Mucosa of rectum (tissue), 2 donors: ENCODE data around the gene TM9SF1.

ENCODE experiments used
- H3K27ac ChIP-seq, 2 donors: one replicate each; pipeline ENCODE4 v1.7.0; 2013; ENCODE audit warnings: inconsistent platforms in 2 of 2, low read depth in 2 of 2, low read length in 2 of 2
- H3K27me3 ChIP-seq, 2 donors: one replicate each; pipeline ENCODE4 v1.7.0; 2013; ENCODE audit warnings: low read length in 2 of 2; ENCODE audit not compliant: control insufficient read depth in 2 of 2, insufficient read depth in 2 of 2
- H3K36me3 ChIP-seq, 2 donors: one replicate each; pipeline ENCODE4 v1.7.0; 2013; ENCODE audit warnings: low read length in 2 of 2; ENCODE audit not compliant: control insufficient read depth in 2 of 2, insufficient read depth in 2 of 2
- H3K4me1 ChIP-seq, 2 donors: one replicate each; pipeline ENCODE4 v1.7.0; 2013; ENCODE audit warnings: low read length in 2 of 2, mild to moderate bottlenecking in 1 of 2; ENCODE audit not compliant: control insufficient read depth in 2 of 2, insufficient read depth in 2 of 2
- H3K4me3 ChIP-seq, 2 donors: one replicate each; pipeline ENCODE4 v1.7.0; 2013; ENCODE audit warnings: low read length in 2 of 2
- H3K9ac ChIP-seq, 2 donors: one replicate each; pipeline ENCODE4 v1.7.0; 2013; ENCODE audit warnings: low read length in 2 of 2, low read depth in 1 of 2, mild to moderate bottlenecking in 1 of 2
- H3K9me3 ChIP-seq, 2 donors: one replicate each; pipeline ENCODE4 v1.7.0; 2013; ENCODE audit warnings: low read length in 2 of 2; ENCODE audit not compliant: control insufficient read depth in 2 of 2
- donor health status: healthy.
- donor health status: Normal muscosa, but diverticular disease.

The TM9SF1 gene

DNA sequence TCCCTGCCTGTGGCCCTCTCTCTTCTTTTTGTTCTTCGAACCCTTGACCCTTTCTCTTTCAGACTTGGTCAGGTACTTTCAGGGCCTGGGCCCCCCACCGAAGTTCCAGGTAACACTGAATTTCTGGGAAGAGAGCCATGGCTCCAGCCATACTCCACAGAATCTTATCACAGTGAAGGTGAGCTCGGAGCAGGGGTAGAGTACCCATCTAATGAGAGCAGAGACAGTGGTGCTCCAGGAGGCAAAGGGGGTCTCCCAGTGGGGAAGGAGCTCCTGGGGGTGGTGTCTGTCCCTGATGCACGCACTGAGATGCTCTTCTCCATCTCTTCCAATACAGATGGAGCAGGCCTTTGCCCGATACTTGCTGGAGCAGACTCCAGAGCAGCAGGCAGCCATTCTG lies 29.5 kb downstream of the TM9SF1 start:
- Histone ChIP-seq H3K9ac (no peak overlapping the region), H3K27me3 (no peaks in the 10 kb centered on the region), H3K4me1 (peaks cover 14% of the 10 kb centered on the region in 2 donors), H3K9me3 (no peaks in the 10 kb centered on the region), H3K36me3 (peaks cover 47 to 54% of the 10 kb centered on the region in 2 donors), H3K27ac (no peak overlapping the region), H3K4me3 (no peak overlapping the region)

DNA sequence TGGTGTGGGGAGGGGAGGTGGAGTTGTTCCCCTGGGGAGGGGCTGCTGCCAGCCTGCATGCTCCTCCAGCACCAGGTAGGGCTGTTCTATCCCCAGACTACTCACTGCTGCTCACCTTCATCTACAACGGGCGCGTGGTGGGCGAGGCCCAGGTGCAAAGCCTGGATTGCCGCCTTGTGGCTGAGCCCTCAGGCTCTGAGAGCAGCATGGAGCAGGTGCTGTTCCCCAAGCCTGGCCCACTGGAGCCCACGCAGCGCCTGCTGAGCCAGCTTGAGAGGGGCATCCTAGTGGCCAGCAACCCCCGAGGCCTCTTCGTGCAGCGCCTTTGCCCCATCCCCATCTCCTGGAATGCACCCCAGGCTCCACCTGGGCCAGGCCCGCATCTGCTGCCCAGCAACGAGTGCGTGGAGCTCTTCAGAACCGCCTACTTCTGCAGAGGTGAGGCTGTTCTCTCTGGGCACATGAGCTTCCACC lies 30.7 kb downstream of the TM9SF1 start:
- Histone ChIP-seq H3K36me3 (peaks cover 57 to 60% of the 10 kb centered on the region in 2 donors), H3K9ac (no peak overlapping the region)

DNA sequence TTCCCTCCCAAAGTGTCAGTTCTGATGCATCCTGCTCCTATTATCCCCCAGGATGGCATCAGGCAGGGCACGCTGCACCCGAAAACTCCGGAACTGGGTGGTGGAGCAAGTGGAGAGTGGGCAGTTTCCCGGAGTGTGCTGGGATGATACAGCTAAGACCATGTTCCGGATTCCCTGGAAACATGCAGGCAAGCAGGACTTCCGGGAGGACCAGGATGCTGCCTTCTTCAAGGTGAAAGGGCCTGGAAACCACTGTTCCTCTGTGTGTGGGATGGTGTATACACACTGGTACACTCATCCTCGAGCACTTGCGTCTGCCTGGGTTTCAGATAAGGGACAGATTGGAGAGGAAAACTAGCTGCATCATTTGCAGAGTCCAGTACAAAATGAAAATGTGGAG lies 33.1 kb downstream of the TM9SF1 start:
- no peaks in the 10 kb centered on the region for H3K27me3 ChIP-seq
- peaks cover 63 to 68% of the 10 kb centered on the region in 2 donors for H3K36me3 ChIP-seq
- no peaks in the 10 kb centered on the region for H3K9me3 ChIP-seq
- peak overlapping the region; percentile 95 to 97 for H3K27ac ChIP-seq
- peaks cover 16 to 19% of the 10 kb centered on the region in 2 donors for H3K4me1 ChIP-seq
- H3K4me3 ChIP-seq, result peak overlapping the region; percentile 88 to 99
- H3K9ac ChIP-seq, result peak overlapping the region; percentile 32 to 94

More for the DNA sequence above, 30.7 kb downstream of the TM9SF1 start:
- Histone ChIP-seq H3K9me3 (no peaks in the 10 kb centered on the region), H3K27ac (no peak overlapping the region), H3K4me1 (peaks cover 16 to 19% of the 10 kb centered on the region in 2 donors), H3K27me3 (no peaks in the 10 kb centered on the region), H3K4me3 (no peak overlapping the region)

DNA sequence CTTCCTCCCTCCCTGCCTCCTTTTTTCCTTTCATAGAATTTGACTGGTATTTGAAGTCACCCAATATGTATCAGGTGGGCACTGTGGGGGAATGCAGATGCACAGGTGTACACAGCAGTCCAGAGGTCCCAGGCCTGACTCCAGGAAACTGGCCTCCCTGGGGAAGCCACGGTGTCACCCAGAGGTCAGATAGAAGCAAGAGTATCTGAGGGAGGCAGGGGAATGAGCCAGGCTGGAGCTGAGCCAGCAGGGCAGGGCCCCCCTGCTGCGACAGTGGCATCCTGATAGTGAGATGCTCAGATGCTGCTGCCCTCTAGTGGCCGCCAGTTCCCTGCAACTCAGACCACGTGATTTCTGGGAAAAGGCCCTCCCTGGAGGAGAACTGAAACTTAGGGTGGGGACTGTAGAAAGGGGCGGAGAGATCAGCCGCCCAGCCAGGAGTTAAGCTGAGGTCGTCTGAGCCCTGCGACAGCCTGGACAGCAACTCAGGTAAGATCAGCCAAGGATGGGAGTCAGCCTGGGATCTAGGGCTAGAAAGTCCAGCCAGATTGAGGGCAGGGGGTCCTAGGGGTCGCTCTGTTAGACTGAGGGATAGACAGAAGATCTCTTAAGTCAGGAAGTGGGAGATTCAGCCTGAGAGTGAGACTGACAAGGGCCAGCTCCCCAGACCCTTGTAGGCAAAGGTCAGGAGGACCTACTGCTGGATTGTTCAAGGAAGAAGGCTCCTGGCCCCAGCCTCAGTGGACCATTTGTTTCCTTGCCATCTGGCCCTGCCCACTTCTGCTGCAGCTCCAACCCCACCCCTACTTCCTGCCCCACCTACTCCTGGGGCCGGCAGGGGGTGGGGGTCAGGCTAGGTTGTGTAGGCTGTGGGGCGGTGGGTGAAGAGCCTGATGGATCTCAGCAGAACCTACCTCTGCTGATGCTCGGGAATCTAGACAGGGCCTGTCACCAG lies 34.1 kb downstream of the TM9SF1 start, which contains the start of gene IRF9:
Gene IRF9 (plus strand): TSS at position 416 of the 955 bp plus-strand sequence. CDS start 880 bp downstream, outside the sequence.
- H3K9ac ChIP-seq, result peak within 1 kb of the TSS; percentile 94 to 100
- peak within 1 kb of the TSS; percentile 88 to 99 for H3K4me3 ChIP-seq
- no peaks in the 10 kb centered on the region for H3K9me3 ChIP-seq
- H3K27ac ChIP-seq, result peak within 1 kb of the TSS; percentile 95 to 97
- peaks cover 64 to 67% of the 10 kb centered on the region in 2 donors for H3K36me3 ChIP-seq
- no peaks in the 10 kb centered on the region for H3K27me3 ChIP-seq
- H3K4me1 ChIP-seq, result peaks cover 16 to 19% of the 10 kb centered on the region in 2 donors

DNA sequence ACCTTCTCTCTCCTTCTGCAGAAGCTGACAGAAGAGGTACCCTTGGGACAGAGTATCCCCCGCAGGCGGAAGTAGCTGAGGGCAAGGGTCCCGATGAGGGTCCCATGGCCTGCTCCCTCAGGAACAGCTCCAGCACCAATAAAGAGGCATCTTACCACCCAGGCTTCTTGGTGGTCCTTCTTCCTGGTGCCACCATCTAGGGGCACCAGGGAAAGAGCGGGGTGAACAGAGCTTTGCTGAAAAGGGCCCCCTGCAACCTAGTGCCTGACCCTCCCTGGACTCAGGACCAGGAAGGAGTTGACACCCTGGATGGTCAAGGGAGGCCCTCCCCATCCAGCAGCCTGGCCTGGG lies 34.8 kb downstream of the TM9SF1 start:
- H3K4me3 ChIP-seq, result peak overlapping the region in 1 of 2 donors; percentile 3
- peaks cover 16 to 19% of the 10 kb centered on the region in 2 donors for H3K4me1 ChIP-seq
- peak overlapping the region; percentile 94 to 100 for H3K9ac ChIP-seq
- H3K27ac ChIP-seq, result peak overlapping the region; percentile 95 to 97
- H3K9me3 ChIP-seq, result no peaks in the 10 kb centered on the region
- peaks cover 62 to 68% of the 10 kb centered on the region in 2 donors for H3K36me3 ChIP-seq
- no peaks in the 10 kb centered on the region for H3K27me3 ChIP-seq

DNA sequence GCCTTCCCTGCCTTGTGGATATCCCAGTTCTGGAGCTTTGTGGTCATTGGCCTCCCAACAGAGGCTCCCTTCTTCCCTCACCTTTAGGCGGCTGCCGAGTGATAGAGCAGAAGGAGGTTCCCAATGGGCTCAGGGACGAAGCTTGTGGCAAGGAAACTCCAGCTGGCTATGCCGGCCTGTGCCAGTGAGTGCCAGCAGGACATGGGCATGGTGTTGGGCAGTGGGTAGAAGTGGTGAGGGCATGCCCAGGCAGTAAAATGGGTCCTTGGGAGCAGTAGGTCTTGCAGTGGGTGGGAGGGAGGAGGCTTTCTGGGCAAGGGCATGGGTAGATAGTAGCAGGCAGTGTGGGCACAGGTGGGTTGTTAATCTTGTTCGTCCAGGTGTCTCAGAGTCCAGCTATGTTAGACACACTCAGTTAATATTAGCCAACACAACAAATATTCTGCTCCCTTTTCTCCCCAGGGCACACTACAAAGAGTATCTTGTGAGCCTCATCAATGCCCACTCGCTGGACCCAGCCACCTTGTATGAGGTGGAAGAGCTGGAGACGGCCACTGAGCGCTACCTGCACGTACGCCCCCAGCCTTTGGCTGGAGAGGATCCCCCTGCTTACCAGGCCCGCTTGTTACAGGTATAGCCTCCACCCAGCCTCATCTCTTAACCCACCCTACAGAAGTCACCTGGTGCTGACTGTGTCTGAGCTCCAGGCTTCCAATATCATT lies 35.3 kb downstream of the TM9SF1 start:
- Histone ChIP-seq H3K9ac (no peak overlapping the region), H3K27me3 (no peaks in the 10 kb centered on the region), H3K27ac (peak overlapping the region; percentile 95 to 97), H3K4me1 (peaks cover 16 to 19% of the 10 kb centered on the region in 2 donors), H3K4me3 (no peak overlapping the region), H3K9me3 (no peaks in the 10 kb centered on the region), H3K36me3 (peaks cover 62 to 68% of the 10 kb centered on the region in 2 donors)

DNA sequence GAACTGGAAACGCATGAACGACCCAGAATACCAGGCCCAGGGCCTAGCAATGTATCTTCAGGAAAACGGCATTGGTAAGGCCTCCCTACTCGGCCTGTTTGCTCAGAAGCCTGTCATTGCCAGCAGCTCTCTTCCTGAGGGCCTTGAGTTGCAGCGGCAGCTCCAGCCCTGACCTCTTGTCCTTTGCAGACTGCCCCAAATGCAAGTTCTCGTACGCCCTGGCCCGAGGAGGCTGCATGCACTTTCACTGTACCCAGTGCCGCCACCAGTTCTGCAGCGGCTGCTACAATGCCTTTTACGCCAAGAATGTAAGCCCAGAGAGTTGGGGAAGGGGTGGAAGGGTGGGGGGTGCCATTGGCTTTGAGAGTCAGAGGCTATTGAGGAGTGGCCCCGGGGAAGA lies 37.9 kb downstream of the TM9SF1 start:
- Histone ChIP-seq H3K9ac (no peak overlapping the region), H3K4me1 (peaks cover 11 to 15% of the 10 kb centered on the region in 2 donors), H3K27ac (no peak overlapping the region), H3K4me3 (no peak overlapping the region), H3K27me3 (no peaks in the 10 kb centered on the region), H3K36me3 (peaks cover 46 to 55% of the 10 kb centered on the region in 2 donors), H3K9me3 (no peaks in the 10 kb centered on the region)

DNA sequence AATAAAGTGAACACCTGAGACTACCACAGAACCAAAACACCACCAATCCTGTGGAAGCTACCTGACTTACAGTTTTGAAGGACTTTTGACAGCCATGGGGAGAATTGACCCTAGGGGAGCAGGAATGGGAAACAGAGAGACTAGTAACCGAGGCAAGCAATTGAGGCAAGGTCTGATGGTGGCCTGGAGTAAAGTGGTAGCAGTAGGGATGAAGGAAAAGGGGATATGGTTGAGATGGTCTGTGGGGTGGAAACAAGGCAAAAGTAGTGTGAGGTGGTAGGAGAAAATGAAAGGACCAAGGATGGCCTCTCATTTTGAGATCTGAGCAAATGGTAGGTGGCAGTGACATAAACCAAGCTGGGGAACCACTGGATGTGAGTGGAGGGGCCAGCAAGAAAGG lies 38.4 kb downstream of the TM9SF1 start:
- Histone ChIP-seq H3K9me3 (no peaks in the 10 kb centered on the region), H3K27me3 (no peaks in the 10 kb centered on the region), H3K36me3 (peaks cover 49 to 57% of the 10 kb centered on the region in 2 donors), H3K9ac (no peak overlapping the region), H3K4me1 (peaks cover 6 to 11% of the 10 kb centered on the region in 2 donors), H3K4me3 (no peak overlapping the region), H3K27ac (no peak overlapping the region)

DNA sequence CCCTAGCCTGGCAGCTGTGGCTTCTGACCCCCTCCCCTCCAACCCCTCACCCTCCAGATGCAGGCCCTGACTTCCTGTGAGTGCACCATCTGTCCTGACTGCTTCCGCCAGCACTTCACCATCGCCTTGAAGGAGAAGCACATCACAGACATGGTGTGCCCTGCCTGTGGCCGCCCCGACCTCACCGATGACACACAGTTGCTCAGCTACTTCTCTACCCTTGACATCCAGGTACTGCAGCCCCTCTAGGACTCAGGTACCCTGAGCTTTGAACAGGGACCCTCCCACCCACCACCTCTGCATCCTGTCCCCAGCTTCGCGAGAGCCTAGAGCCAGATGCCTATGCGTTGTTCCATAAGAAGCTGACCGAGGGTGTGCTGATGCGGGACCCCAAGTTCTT lies 40.1 kb downstream of the TM9SF1 start:
- Histone ChIP-seq H3K27me3 (no peaks in the 10 kb centered on the region), H3K4me3 (no peak overlapping the region), H3K27ac (no peak overlapping the region), H3K9ac (no peak overlapping the region), H3K9me3 (no peaks in the 10 kb centered on the region), H3K36me3 (peaks cover 59 to 69% of the 10 kb centered on the region in 2 donors), H3K4me1 (no peaks in the 10 kb centered on the region)
